Measurements from ENCODE around the gene TCL1B.
A peak's percentile ranks its signal among the peaks of the same experiment; 100 is the strongest.
"Not testable (repeated sequence)": the region's sequence is repeated elsewhere in the genome, so short reads cannot be mapped to it uniquely, and the experiment has no call there.

TCL1B gene

DNA sequence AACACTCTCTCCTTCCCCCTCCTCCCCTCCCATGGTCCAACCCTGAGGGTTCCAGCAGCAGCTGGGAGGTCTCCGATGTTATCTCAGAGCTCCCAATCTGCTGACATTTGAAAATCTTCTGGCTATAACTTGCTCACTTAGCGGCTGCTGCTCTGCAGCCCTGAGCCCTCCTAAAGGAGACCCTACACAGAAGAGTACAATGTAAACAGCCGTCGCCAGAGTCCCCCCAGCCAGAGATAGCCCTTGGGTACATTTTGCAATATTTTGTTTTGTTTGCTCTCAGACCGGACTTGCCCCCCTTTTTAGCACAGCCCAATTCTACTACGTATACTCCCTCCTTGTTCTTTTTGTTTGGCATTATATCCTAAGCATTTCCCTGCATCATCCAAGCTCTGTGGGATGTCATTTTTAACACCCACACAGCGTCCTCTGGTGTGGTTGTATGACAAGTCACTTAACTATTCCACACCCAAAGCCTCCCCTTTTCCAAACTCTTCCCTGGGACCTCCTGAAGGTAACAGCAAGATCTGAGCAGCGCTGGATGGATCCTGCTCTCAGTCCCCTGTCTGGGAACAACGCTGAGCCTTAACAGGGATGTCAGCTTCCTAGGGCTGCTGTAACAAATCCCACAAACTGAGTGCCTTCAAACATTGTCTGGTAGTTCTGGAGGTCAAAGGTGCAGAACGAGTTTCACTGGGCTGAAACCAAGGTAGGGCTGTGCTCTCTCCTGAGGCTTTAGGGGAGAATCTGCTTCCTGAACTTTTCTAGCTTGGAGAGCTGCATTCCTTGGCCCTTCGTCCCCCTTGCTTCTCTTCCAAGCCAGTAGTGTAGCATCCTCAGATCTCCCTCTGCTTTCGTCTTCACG lies 25.3 kb upstream of the TCL1B start:
- TF ChIP-seq CTCF (IDR thresholded peaks at IDR 0.05; ENCODE audit: borderline replicate concordance, insufficient read depth, low read depth, low read length) = no peak
- no peak overlapping the region for H3K4me3 ChIP-seq (ENCODE audit: low read depth, low read length)

DNA sequence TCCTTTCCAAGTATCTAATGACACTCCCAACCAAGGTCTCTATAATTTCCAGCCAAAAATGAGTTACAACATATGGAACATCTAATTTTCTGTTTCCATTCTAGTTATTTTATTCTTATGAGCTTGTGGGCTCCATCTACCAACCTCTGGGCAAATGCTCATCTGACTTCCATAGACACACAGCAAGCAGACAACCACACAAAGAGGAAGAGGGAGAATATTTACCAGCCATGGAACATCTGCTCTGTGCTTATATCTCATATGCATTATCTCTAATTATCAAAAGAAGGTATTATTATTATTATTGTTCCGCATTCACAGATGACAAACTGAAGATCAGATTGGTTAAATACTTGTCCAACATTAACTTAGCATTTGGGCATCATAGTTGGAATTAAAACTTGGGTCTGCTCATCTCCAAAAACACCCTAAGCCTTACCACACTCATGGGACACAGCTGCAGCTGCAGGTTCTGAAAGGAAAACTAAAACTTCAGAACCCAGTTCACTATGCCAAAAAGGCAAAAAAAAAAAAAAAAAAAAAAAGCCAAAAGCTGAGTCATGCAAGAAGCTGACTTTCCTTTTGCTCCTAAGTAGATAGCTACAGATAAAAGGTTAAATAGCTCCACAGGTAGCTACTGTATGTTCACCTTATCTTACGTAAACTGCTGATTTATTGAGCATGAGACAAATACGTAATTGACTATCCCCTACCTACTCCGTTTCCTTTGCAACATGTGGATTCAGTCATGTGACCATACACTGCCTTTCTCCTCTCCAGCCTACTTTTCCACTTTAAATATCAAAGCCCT lies 23.6 kb upstream of the TCL1B start:
- no peak for TF ChIP-seq CTCF (IDR thresholded peaks at IDR 0.05; ENCODE audit: borderline replicate concordance, insufficient read depth, low read depth, low read length)
- peak overlapping the region; percentile 21 for H3K4me3 ChIP-seq (ENCODE audit: low read depth, low read length)

- no peak for TF ChIP-seq CTCF (IDR thresholded peaks at IDR 0.05; ENCODE audit: borderline replicate concordance, insufficient read depth, low read depth, low read length)
- H3K4me3 ChIP-seq (ENCODE audit: low read depth, low read length) = peak overlapping the region; percentile 31
Measured at GRCh38 chr14:95663226-95663797, 22.9 kb upstream of the TCL1B start.

DNA sequence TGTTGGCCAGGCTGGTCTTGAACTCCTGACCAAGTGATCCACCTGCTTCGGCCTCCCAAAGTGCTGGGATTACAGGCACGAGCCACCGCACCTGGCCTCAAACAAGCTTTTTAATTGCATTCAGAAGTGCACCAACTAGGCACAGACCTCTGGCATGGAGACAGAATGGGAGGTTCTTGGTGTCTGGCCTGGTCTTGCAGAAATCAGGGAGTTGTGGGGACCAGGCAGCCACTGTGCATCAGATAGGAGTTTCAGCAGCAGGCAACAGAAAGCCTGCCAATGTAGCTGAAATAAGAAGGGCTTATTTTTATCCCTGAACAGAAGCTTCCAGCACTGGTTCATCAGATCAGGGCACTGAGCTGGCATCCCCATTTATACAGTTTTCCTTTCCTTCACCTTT lies 22.2 kb upstream of the TCL1B start:
- no peak for TF ChIP-seq CTCF (IDR thresholded peaks at IDR 0.05; ENCODE audit: borderline replicate concordance, insufficient read depth, low read depth, low read length)

GRCh38 chr14:95664546-95664945 lies 21.7 kb upstream of the TCL1B start:
- no peak overlapping the region for H3K4me3 ChIP-seq (ENCODE audit: low read depth, low read length)
- no peak for TF ChIP-seq CTCF (IDR thresholded peaks at IDR 0.05; ENCODE audit: borderline replicate concordance, insufficient read depth, low read depth, low read length)

More for the DNA sequence above, 22.2 kb upstream of the TCL1B start:
- H3K4me3 ChIP-seq (ENCODE audit: low read depth, low read length) = no peak overlapping the region

- not testable (repeated sequence) for H3K4me3 ChIP-seq (ENCODE audit: low read depth, low read length)
- peak; percentile 25; the same call in 1 of the 2 replicates for TF ChIP-seq CTCF (IDR thresholded peaks at IDR 0.05; ENCODE audit: borderline replicate concordance, insufficient read depth, low read depth, low read length)
Measured at GRCh38 chr14:95665530-95665929, 20.7 kb upstream of the TCL1B start.
